Measurements from ENCODE around the gene GALNT7. TPM values are rescaled to one million over a fixed set of nuclear protein-coding genes. Genes with fewer than 3 reads are reported as not detected.

GALNT7 gene
- total RNA-seq, 1 donor from 2014 or later = 8.2 TPM

GRCh38 chr4:173301518-173302201 lies 133.0 kb downstream of the GALNT7 start:
- TF ChIP-seq, protein P1, sequence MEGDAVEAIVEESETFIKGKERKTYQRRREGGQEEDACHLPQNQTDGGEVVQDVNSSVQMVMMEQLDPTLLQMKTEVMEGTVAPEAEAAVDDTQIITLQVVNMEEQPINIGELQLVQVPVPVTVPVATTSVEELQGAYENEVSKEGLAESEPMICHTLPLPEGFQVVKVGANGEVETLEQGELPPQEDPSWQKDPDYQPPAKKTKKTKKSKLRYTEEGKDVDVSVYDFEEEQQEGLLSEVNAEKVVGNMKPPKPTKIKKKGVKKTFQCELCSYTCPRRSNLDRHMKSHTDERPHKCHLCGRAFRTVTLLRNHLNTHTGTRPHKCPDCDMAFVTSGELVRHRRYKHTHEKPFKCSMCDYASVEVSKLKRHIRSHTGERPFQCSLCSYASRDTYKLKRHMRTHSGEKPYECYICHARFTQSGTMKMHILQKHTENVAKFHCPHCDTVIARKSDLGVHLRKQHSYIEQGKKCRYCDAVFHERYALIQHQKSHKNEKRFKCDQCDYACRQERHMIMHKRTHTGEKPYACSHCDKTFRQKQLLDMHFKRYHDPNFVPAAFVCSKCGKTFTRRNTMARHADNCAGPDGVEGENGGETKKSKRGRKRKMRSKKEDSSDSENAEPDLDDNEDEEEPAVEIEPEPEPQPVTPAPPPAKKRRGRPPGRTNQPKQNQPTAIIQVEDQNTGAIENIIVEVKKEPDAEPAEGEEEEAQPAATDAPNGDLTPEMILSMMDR (IDR thresholded peaks at IDR 0.05) = peak; percentile 44 to 86 (median 64)
- Histone ChIP-seq H3K9me3 (no peaks in the 10 kb centered on the region), H3K27ac (peak overlapping the region in 1 of 2 donors; percentile 31), H3K36me3 (peaks cover 3 to 16% of the 10 kb centered on the region in 2 donors), H3K4me1 (peaks cover 0 to 7% of the 10 kb centered on the region in 2 donors), H3K27me3 (no peaks in the 10 kb centered on the region), H3K4me3 (no peak overlapping the region)
- DNase-seq (ENCODE audit: low spot score in 2 of 2) = no peak
- intact Hi-C loops (cut with DNase I) = loop anchor here (2.0 to 5.0 kb wide), 2 partner anchors 277 to 289 kb away; no protein-coding TSS in a partner anchor

DNA sequence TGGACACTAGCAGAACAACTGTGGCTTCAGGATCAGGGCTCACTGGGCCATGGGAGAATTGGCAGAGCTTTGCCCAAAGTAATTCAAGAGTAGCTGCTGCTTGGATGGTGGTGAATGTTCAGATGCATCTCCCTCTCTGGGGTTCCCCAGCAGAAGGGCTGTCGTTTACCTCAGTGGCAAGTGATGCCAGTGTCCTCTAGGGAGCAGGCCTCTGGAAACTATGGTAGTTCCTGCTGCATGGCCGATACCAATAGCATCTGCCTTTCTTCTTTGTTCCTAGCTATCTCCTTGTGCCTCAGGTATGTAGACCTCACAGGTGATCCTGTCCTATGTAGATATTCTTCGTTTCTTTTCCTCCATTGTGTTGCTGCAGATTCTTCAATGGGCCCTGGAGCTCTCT lies 139.2 kb downstream of the GALNT7 start:
- intact Hi-C loops (cut with DNase I) = no loop called here
- DNase-seq (ENCODE audit: low spot score in 2 of 2) = no peak
- Histone ChIP-seq H3K36me3 (peaks cover 3 to 22% of the 10 kb centered on the region in 2 donors), H3K4me1 (no peaks in the 10 kb centered on the region), H3K27ac (no peak overlapping the region), H3K27me3 (no peaks in the 10 kb centered on the region), H3K4me3 (no peak overlapping the region), H3K9me3 (no peaks in the 10 kb centered on the region)
- TF ChIP-seq, protein P1 (IDR thresholded peaks at IDR 0.05) = no peak

DNA sequence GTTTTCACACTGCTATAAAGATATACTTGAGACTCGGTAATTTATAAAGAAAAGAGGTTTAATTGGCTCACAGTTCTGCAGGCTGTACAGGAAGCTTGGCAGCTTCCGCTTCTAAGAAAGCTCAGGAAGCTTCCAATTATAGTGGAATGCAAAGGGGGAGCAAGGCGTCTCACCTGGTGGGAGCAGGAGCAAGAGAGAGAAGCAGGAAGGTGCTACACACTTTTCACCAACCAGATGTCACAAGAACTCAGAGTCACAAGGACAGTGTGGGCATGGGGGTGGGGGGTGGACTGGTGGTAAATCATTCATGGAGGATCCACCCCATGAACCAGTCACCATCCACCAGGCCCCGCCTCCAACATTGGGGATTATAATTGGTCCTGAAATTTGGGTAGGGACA lies 142.8 kb downstream of the GALNT7 start:
- Histone ChIP-seq H3K4me3 (no peak overlapping the region), H3K27ac (no peak overlapping the region), H3K4me1 (no peaks in the 10 kb centered on the region), H3K27me3 (no peaks in the 10 kb centered on the region), H3K36me3 (peaks cover 0 to 8% of the 10 kb centered on the region in 2 donors), H3K9me3 (no peaks in the 10 kb centered on the region)
- intact Hi-C loops (cut with DNase I) = no loop called here
- TF ChIP-seq, protein P1 (IDR thresholded peaks at IDR 0.05) = no peak
- DNase-seq (ENCODE audit: low spot score in 2 of 2) = no peak

DNA sequence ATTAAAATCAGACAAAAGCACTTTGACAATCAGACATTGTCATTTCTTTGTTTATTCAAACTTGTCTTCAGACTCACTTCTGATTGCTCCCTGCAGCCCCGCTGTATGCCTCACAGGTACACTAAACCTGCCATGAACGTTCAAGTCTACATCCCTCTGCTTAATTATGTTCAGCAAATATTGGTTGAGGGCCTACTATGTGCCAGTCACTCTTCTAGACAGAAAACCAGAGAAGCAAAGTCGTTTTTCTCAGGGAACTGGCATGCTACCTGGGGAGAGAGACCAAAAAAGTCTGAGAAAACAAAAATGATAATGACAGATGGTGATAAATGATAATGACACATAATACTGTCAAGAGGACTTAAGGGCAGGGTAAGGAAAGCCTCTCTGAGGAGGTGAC lies 146.1 kb downstream of the GALNT7 start:
- no peak for DNase-seq (ENCODE audit: low spot score in 2 of 2)
- H3K4me3 ChIP-seq = no peak overlapping the region

GRCh38 chr4:173316060-173316459 lies 147.4 kb downstream of the GALNT7 start:
- Histone ChIP-seq H3K4me3 (no peak overlapping the region), H3K36me3 (peaks cover 0 to 8% of the 10 kb centered on the region in 2 donors)
- intact Hi-C loops (cut with DNase I) = loop anchor here (5.0 kb wide), 1 partner anchor 51 kb away; no protein-coding TSS in a partner anchor

More for the DNA sequence above, 146.1 kb downstream of the GALNT7 start:
- Histone ChIP-seq H3K36me3 (peaks cover 0 to 8% of the 10 kb centered on the region in 2 donors), H3K4me1 (no peaks in the 10 kb centered on the region), H3K27me3 (no peaks in the 10 kb centered on the region), H3K9me3 (no peaks in the 10 kb centered on the region), H3K27ac (no peak overlapping the region)
- intact Hi-C loops (cut with DNase I) = loop anchor here (5.0 kb wide), 1 partner anchor 53 kb away; no protein-coding TSS in a partner anchor
- TF ChIP-seq, protein P1 (IDR thresholded peaks at IDR 0.05) = no peak

More at GRCh38 chr4:173316060-173316459, 147.4 kb downstream of the GALNT7 start:
- no peaks in the 10 kb centered on the region for H3K4me1 ChIP-seq
- no peaks in the 10 kb centered on the region for H3K27me3 ChIP-seq
- TF ChIP-seq, protein P1 (IDR thresholded peaks at IDR 0.05) = no peak
- DNase-seq (ENCODE audit: low spot score in 2 of 2) = no peak
- no peaks in the 10 kb centered on the region for H3K9me3 ChIP-seq
- no peak overlapping the region for H3K27ac ChIP-seq
